Lower leg skin (tissue), 3 donors: ENCODE results near the gene GPR82.

Experiments
- POLR2A ChIP-seq, 2 donors: fragments of 450-650 bp; IDR thresholded peaks; one replicate each; pipeline ENCODE4 v1.6.1; 2016 to 2017; ENCODE audit warnings: antibody characterized with exemption in 2 of 2, mild to moderate bottlenecking in 1 of 2, moderate library complexity in 1 of 2
- TF ChIP-seq, protein P1 (sequence below), 3 donors: fragments of 450-650 bp; IDR thresholded peaks; one replicate each; pipeline ENCODE4 v1.5.1; 2016; ENCODE audit warnings: antibody characterized with exemption in 3 of 3, mild to moderate bottlenecking in 3 of 3, moderate library complexity in 2 of 3

DNA sequence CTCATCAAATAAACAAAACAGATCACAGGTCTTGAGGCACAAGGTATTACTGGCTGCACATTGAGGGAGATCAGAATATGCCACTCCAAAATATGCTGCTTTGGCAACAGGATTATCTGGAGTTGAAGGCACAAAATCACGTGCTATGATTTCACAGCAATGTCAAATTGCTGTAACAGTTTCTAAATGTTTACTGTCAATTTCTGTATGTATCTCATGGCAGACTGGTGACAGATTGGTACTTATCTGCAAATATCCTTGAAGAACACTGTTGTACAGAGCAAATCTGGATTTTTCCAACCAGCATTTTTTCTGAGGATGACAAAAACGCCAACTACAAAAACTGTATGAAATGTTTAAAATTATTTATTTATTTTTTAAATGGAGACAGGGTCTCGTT, 26.7 kb downstream of the GPR82 start:
- TF ChIP-seq, protein P1, sequence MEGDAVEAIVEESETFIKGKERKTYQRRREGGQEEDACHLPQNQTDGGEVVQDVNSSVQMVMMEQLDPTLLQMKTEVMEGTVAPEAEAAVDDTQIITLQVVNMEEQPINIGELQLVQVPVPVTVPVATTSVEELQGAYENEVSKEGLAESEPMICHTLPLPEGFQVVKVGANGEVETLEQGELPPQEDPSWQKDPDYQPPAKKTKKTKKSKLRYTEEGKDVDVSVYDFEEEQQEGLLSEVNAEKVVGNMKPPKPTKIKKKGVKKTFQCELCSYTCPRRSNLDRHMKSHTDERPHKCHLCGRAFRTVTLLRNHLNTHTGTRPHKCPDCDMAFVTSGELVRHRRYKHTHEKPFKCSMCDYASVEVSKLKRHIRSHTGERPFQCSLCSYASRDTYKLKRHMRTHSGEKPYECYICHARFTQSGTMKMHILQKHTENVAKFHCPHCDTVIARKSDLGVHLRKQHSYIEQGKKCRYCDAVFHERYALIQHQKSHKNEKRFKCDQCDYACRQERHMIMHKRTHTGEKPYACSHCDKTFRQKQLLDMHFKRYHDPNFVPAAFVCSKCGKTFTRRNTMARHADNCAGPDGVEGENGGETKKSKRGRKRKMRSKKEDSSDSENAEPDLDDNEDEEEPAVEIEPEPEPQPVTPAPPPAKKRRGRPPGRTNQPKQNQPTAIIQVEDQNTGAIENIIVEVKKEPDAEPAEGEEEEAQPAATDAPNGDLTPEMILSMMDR (IDR thresholded peaks at IDR 0.05), result no peak
- no peak for TF ChIP-seq POLR2A (IDR thresholded peaks at IDR 0.05)
